ENCODE results near the gene MIF.
"Not testable (repeated sequence)": the region's sequence is repeated elsewhere in the genome, so short reads cannot be mapped to it uniquely, and the experiment has no call there.

MIF gene

GRCh38 chr22:23878219-23878618 lies 16.0 kb upstream of the MIF start:
- no peak for DNase-seq

DNA sequence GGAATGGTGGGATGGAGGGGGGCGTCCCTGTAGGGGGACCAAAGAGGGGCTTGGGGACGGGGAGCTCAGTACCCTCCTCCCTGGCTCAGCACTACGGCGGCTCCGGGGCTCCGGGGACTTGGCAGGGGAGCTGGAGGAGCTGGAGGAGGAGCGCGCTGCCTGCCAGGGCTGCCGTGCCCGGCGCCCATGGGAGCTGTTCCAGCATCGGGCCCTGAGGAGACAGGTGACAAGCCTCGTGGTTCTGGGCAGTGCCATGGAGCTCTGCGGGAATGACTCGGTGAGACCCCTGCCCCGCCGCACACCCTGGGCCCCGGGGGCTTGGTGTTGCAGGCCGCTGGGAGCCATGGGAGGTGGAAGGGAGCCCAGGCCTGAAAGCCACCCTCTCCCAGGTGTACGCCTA lies 11.8 kb upstream of the MIF start:
- no peak for DNase-seq

DNA sequence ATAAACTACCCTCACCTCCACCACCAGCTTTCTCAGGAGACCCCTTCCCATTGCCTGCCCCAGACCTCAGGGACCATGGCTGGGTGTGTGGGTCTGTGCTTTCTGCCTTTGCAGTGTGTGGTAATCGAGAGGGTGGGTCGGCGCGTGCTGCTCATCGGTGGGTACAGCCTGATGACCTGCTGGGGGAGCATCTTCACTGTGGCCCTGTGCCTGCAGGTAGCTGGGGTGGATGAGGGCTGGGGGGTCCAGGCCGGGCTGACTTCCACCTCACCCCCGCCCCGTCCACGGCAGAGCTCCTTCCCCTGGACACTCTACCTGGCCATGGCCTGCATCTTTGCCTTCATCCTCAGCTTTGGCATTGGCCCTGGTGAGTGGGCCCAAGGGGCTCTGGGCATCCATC lies 10.5 kb upstream of the MIF start:
- no peak for DNase-seq

DNA sequence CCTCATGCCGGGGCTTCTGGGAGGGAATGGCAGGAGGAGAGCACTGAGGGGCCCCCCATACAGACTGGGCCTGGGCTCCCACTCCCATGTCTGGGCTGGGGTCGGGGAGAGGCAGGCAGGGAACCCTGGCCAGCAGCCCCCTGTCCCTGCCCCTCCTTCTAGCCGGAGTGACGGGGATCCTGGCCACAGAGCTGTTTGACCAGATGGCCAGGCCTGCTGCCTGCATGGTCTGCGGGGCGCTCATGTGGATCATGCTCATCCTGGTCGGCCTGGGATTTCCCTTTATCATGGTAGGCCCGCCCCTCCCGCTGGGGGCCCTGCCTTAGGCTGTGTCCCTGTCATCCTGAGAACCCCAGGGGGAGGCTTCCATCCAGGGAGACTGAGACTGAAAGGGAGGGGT lies 10.0 kb upstream of the MIF start:
- no peak for DNase-seq

DNA sequence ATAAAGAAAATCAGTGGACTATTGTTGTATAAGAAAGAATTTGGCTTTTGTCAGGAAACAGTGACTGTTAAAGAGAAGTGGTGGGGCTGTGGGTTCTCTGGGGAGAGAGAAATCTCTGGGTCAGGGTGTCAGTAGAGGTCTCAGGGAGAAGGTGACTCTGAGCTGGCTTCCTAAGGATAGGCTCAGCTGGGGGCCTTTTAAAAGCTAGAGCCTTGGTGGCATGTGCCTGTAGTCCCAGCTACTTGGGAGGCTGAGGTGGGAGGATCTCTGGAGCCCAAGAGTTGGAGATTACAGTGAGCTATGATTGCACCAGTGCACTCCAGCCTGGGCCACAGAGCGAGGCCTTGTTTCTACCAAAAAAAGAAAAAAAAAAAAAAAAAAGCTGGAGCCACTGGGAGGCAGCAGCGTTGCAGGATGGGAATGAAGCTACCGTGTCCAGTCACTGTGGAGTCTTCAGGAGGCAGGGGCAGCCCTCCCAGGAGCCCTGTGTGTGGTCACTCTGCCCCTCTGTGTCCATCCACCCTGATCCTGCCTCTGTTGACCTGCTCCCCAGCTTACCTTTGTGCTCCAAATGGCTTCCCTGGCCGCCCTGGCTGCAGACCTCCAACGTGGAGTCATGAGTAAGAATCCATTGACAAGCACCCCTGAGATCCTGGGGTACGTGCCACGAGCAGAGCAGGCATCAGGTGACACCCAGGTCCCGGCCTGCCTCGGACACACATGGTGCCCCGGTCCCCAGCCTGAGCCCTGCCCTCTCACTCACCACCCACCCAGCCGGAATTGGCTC lies 5.4 kb upstream of the MIF start:
- no peak for DNase-seq

GRCh38 chr22:23889620-23890019 lies 4.6 kb upstream of the MIF start:
- no peak for DNase-seq

DNA sequence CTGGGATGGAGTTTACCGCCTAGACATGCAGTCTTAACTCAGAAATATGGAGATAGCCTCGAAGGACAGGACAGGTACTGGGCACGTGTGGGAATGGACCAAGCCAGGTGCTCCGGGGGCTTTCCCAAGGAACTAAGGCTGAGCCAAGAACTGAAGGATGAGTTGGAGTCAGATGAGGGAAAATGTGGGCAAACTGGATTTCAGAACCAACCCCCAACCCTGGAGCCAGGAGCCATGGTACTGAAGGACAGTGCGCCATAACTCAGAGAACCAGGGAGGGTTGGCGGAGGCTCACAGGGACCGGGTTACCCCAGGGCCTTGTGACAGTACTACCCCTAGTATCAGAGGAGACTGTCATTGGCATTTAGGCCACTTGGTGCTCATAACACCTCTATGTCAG lies 2.5 kb upstream of the MIF start:
- no peak for DNase-seq

DNA sequence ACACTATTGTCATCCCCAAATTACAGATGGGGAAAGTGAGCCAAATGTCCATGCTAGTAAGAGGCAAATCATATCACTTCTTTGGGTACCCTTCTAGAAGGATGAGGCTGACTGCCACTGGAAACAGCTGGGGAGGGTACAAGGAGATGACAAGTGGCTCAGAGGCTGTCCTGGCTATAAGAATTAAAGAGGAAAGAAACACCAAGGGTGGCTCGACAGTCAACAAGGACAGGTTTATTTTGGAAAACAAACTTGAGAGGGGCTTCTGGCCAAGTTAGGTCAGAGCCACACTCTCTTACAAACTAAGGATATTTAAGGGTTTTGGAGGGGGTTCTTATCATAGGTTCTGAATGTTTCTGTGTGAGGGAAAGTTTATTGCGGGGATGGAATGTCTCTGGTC lies 2.1 kb upstream of the MIF start:
- DNase-seq = no peak

GRCh38 chr22:23892706-23893105 lies 1.5 kb upstream of the MIF start:
- DNase-seq = no peak

DNA sequence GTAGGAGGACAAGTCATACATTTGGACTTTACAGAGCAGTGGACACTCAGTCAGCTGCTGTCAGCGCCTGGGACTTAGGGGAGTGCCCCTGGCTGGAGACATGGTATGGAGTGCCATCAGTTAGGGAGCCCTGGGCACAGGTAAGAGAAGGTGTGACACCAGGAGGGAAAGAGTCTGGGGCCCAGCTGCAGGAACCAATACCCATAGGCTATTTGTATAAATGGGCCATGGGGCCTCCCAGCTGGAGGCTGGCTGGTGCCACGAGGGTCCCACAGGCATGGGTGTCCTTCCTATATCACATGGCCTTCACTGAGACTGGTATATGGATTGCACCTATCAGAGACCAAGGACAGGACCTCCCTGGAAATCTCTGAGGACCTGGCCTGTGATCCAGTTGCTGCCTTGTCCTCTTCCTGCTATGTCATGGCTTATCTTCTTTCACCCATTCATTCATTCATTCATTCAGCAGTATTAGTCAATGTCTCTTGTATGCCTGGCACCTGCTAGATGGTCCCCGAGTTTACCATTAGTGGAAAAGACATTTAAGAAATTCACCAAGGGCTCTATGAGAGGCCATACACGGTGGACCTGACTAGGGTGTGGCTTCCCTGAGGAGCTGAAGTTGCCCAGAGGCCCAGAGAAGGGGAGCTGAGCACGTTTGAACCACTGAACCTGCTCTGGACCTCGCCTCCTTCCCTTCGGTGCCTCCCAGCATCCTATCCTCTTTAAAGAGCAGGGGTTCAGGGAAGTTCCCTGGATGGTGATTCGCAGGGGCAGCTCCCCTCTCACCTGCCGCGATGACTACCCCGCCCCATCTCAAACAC lies 850 bp upstream of the MIF start:
- peak; percentile 6 for DNase-seq

DNA sequence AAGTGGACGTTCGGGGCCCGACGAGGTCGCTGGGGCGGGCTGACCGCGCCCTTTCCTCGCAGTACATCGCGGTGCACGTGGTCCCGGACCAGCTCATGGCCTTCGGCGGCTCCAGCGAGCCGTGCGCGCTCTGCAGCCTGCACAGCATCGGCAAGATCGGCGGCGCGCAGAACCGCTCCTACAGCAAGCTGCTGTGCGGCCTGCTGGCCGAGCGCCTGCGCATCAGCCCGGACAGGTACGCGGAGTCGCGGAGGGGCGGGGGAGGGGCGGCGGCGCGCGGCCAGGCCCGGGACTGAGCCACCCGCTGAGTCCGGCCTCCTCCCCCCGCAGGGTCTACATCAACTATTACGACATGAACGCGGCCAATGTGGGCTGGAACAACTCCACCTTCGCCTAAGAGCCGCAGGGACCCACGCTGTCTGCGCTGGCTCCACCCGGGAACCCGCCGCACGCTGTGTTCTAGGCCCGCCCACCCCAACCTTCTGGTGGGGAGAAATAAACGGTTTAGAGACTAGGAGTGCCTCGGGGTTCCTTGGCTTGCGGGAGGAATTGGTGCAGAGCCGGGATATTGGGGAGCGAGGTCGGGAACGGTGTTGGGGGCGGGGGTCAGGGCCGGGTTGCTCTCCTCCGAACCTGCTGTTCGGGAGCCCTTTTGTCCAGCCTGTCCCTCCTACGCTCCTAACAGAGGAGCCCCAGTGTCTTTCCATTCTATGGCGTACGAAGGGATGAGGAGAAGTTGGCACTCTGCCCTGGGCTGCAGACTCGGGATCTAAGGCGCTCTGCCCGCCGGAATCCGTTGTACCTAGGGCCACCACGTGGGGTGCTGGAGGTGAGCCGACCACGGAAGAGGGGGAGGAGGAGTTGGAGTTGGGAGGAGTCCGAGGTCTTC lies 771 bp downstream of the MIF start:
- peak; percentile 77 for DNase-seq

- DNase-seq = no peak
Measured at GRCh38 chr22:23895599-23896144, 1.5 kb downstream of the MIF start.

DNA sequence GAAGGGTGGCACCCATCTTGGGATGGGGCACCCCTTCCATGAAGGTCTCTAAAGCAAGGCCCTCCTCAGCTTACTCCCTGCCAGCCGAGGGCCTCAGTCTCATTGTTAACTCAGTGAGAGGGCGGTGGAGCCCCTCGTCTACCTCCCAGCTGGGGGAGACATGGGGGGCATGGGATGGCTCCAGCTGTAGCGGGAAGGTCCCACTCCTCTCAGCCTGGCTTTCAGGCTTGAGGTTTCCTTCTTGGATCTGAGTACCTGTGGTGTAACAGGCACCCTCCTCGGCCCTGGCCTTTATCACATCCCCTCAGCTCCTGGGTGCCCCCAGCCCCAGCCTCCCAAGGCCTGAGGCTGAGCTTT lies 2.0 kb downstream of the MIF start:
- DNase-seq = no peak

GRCh38 chr22:23896523-23897186 lies 2.5 kb downstream of the MIF start:
- no peak for DNase-seq

DNA sequence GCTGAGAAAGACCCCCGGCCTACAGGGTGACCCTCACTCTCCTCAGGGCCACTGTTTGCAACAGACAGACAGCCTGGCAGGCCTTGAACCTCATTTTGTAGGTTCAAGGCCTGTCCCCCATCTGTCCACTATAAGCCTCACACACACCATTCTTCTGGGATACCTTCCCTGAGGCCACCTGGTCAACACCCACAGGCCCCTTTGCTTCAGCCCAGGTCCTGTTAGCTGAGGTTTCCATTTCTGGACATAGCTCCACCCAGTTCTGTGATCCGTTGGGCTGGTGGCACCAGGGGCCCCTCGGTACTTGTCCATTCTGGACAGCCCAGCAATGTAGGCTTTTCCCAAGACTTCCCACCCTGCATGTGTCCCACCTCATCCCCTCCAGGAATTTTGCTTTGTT lies 3.1 kb downstream of the MIF start:
- DNase-seq = no peak

GRCh38 chr22:23898006-23898974 lies 4.1 kb downstream of the MIF start:
- DNase-seq = no peak

- no peak for DNase-seq
Measured at GRCh38 chr22:23899042-23899745, 5.0 kb downstream of the MIF start.

- DNase-seq = not testable (repeated sequence)
Measured at GRCh38 chr22:23900227-23900626, 6.0 kb downstream of the MIF start.

DNA sequence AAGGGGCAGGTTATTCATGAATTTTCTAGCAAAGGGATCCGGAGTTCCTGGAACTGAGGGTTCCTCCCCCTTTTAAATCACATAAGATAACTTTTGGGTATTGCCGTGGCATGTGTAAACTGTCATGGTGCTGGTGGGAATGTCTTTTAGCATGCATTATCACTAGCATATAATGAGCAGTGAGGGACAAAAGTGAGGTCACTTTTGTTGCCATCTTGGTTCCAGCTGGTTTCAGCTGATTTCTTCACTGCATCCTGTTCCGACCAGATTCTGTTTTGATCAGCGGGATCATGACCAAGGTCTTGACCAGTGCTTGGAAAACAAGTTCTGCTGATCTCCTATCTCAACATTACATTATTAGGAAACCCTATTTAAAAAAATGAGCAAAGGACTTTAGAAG lies 7.4 kb downstream of the MIF start:
- DNase-seq = no peak

GRCh38 chr22:23903328-23903971 lies 9.3 kb downstream of the MIF start:
- DNase-seq = no peak
